Central memory CD4-positive, alpha-beta T cell (primary cell): Measurements from ENCODE around the gene SLC17A9.

Experiments used
- DNase-seq: peaks from one replicate; pipeline ENCODE4 v3.0.0; 2022

SLC17A9 gene

DNA sequence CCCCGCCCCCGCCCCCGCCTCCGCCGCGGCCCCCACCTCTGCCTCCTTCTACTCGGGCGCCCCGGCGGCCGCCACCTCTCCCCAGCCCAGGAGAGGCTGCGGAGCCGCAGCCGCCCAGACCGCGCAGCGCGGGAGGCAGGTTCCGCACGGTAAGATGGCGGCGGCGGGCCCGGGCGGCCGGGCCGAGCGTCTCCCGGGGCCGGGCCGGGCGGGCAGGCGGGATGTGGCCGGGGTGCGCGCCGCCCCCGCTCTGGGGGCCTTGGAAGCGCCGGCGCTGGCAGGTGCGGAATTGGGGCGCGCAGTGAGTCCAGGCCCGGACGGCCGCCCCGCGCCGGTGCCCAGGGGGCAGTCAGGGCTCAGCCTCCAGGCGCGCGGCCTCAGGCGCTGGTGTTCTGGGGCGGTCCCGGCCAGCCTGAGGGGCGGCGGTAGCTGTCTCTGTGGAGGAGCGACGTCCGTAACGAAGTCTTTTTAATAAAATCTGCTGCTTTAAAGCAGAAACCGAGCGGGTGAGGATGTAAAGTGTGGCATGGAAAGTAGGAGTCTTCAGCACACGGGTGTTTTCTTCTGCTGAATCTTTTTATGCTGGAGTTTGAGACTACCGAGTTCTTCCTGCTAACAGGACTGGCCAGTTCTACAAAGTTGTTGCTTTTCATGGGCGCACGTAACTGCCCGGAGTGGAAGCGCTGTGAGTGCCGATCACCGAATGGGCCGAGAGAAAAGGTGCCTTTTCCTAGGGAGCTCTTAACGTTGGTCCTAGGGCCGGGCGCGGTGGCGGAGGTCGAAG is 14.2 kb upstream of the SLC17A9 start, which contains the start of gene GID8:
Gene GID8 (plus strand): TSS at position 43 of the 784 bp plus-strand sequence. CDS start 3,356 bp downstream, outside the sequence.
- no peak for DNase-seq

DNA sequence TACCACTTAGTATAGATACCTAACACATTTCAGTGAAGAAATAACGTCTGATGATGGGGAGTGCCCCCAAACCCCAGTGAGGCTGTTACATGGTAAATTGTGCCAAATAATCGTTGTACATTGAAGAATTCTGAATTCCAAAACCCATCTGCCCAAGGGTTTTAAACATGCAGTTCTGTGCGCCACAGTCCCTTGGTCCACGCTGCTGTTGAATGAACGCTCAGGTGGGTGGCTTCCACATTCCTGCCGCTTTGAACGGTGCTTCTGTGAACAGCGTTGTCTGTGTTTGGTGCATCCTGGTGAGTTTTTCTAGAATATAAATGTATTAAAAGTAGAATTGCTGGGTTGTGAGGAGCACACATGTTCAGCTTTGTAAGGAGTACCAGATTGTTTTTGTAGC is 11.6 kb upstream of the SLC17A9 start:
- DNase-seq: no peak

DNA sequence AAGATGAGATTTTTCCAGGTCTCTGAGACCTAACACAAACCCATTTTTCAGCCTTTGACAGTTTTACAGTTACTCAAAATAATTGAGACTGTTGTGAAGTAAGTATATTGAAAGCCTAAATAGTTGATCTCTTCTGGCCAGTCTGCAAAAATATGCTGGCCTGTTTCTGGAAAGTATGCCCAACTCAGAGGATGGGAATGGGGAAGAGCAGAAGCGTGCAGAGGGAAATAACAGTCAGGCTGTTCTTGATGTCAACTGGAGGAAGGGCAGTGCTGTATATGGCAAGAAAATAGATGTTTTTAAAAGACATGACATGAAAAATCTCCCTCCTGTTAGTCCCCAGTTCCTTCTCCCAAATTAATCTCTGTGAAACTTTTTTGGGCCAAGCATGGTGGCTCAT is 10.7 kb upstream of the SLC17A9 start:
- no peak for DNase-seq

DNA sequence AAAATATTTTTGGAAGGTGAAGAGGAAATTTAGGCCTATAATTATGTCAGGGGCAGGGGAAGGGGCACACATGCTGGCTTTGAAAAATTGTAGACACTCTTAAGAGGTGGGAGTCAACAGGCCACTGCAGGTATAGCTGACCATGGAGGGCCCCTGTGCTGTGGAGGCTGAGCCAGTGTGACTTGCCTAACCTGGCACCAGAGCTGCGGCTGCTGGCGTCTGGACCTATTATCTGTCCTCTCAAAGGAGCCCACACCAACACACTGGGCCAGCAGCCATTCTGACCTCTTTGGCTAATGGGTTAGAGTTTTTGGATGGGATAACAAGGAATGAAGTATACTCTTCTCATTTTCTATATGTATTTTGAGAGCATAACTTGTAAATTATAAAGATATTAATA is 10.1 kb upstream of the SLC17A9 start:
- DNase-seq: no peak

DNA sequence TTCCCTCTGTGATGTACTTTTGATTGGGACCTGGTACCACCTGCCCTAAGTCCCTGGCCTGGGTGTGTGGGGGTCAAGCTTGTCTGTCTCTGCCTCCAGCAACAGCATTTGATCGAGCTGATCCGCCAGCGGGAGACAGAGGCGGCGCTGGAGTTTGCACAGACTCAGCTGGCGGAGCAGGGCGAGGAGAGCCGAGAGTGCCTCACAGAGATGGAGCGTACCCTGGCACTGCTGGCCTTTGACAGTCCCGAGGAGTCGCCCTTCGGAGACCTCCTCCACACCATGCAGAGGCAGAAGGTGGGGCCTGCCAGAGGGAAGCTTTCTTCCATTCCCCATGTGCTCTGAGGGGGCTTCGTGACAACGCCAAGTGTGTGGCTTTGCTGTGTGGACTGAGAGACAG is 9.1 kb upstream of the SLC17A9 start:
- DNase-seq: no peak

DNA sequence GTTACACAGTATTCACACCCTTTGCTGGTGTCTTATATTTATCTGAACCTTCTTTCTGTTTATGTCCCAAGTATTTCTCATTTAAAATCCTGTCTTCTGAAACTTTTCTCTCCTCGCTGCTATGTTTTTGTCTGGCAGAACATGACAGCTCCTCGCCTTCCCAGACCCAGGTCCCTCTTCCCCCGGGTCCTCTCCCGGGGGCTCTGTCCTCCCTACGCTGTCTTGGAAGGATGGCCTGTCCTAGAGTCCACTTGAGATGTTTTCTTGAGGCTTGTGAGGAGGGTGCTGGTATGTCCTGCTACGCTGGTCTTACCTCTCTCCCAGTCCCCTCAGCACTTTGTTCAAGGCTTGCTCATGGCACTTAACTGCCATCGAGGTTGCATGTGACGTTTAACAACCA is 8.3 kb upstream of the SLC17A9 start:
- DNase-seq: no peak

DNA sequence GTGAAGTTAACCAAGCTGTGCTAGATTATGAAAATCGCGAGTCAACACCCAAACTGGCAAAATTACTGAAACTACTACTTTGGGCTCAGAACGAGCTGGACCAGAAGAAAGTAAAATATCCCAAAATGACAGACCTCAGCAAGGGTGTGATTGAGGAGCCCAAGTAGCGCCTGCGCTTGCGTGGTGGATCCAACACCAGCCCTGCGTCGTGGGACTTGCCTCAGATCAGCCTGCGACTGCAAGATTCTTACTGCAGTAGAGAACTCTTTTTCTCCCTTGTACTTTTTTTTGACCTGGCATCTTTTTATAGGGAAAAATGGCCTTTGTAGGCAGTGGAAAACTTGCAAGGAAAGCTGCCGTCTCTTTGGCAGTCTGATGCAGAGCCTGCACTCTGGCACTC is 7.8 kb upstream of the SLC17A9 start:
- DNase-seq: no peak

- no peak for DNase-seq
Observed at GRCh38 chr20:62945771-62946339, 6.7 kb upstream of the SLC17A9 start.

GRCh38 chr20:62946918-62947317 is 5.6 kb upstream of the SLC17A9 start:
- no peak for DNase-seq

GRCh38 chr20:62947532-62948300 is 4.8 kb upstream of the SLC17A9 start:
- no peak for DNase-seq

GRCh38 chr20:62949153-62949821 is 3.2 kb upstream of the SLC17A9 start:
- no peak for DNase-seq

- no peak for DNase-seq
Observed at GRCh38 chr20:62949962-62950361, 2.5 kb upstream of the SLC17A9 start.

- DNase-seq: no peak
Observed at GRCh38 chr20:62950741-62951140, 1.8 kb upstream of the SLC17A9 start.

DNA sequence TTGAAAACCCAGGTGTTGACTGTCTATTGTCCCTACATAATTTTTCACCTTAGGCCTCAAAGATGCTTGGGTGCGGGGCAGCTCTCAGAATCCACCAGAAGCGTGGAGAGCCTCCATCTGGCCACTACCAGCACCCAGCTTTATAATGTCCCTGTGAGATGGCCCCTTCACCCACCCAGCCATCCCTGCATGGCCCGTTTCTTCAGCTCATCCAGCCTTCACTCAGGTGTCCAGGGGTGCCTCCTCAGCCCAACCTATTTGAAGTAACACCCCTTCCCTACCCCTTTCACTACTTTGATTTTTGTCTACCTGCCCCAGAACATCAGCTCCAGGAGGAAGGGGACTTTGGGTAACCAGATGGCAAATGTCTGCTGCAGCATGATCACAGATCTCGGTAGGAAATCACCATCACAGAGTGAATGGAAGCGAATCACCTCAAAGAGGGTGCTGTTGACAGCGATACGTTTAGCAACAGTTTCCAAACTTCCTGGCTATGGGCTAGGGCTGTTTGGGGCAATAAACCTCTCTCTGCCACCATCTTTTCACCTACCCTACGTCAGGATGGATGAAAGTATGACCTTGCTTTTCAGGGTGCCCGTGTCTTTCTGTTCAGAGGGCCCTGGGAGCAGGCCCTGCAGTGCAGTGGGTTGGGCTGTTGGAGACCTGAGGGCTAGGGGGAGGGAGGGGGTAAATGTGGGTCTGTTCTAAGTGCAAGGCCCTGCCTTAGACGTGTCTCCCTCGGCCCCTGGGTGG is 1.2 kb upstream of the SLC17A9 start:
- no peak for DNase-seq

GRCh38 chr20:62951896-62952372 is 575 bp upstream of the SLC17A9 start:
- no peak for DNase-seq

DNA sequence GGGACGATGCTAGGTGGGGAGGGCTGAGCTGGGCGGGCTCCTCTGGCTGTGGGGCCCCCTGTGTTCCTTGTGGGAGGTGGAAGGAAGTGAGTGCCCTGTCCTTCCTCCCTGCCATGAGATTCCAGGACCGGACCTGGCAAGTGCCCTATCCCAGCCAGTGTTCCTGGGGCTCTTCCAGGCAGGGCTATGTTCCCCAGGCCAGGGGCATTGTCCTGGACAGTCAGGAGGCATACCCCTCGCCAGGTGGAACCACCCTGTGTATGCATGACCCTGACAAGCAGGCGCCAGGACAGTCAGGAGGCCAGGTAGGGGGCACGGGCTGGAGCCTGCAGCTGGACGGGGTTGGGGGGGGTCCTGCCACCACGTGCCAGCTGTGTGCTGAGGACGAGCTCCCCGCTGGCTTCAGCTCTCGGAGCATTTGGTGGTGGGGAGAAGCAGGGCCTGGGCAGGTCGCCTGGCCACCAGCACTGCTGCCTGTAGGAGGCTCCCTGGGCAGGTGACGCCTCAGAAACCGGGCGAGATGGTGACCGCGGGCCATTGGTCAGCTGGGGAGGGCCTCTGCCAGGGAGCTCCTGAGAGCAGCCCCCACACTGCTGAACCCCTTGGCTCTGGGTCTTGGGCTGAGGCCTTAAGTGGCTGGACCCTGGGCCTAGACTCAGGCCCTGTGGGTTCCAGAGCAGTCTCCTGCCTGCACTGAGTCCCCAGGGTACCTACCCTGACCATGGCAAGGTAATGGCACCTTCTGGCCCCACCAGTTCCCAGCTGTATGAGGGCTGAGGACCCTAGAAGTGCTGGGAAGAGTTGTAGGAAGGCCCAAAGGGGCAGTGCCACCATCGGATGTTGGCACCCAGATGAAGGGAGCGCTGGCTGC is 694 bp downstream of the SLC17A9 start:
- DNase-seq: no peak

GRCh38 chr20:62953839-62954703 is 1.6 kb downstream of the SLC17A9 start:
- DNase-seq: peak; percentile 77

DNA sequence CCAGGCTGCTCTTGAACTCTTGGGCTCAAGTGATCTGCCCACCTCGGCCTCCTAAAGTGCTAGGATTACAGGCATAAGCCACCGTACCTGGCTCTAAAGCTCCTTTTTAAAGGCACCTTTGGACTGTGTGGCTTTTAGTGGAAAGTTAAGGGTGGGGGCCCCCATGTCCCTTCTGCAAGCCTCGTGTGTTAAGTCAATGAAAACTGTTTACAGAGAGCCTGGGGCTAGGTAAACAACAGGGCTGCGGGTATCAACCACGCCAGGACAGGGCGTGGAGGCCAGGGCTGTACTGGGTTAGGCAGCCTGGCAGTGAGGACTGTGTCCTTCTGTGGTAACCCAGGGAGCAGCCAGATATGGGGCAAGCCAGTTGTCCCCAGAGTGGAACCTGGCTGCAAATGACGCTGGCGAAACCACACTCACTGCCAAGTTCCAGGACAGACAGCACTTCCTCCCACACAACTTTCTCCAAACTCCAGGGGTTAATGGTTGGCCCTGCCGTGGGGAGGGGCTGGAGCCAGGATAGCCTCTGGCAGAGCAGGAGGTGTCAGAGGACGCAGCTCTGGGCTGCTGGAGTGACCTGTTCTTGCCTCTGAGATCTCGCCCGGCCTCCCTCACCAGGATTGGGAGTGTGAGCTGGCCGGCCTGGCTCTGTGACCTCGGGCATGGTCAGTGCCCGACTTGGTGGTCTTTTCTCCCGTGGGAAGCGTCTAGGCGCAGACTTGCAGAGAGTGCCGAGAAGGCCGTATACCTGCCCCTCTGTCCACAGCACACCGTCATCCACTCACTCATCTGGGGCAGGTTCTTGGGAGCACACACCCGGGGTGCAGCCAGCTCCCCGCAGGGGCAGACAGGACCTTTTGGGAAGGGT is 3.2 kb downstream of the SLC17A9 start:
- no peak for DNase-seq
